ENCODE results near the gene CFAP157. TPM values are rescaled to one million over a fixed set of nuclear protein-coding genes. Genes with fewer than 3 reads are reported as not detected.

Gene CFAP157
- total RNA-seq, 1 donor from 2014 or later = 0.85 TPM

- Mint-ChIP-seq H3K4me1 (ENCODE audit: unreplicated experiment) (peaks cover 25% of the 10 kb centered on the region), H3K9me3 (ENCODE audit: unreplicated experiment) (no peaks in the 10 kb centered on the region), H3K36me3 (ENCODE audit: low read depth, unreplicated experiment) (peaks cover 24% of the 10 kb centered on the region), H3K27me3 (ENCODE audit: unreplicated experiment) (peaks cover 16% of the 10 kb centered on the region), H3K4me3 (ENCODE audit: unreplicated experiment) (peak overlapping the region; percentile 93), H3K27ac (ENCODE audit: unreplicated experiment) (peak overlapping the region; percentile 98)
- peak; percentile 36 for DNase-seq (ENCODE audit: low spot score)
- no peak for TF ChIP-seq CTCF (IDR thresholded peaks at IDR 0.05; ENCODE audit: unreplicated experiment)
Measured at GRCh38 chr9:127735530-127736185, 28.9 kb downstream of the CFAP157 start.

- DNase-seq (ENCODE audit: low spot score) = no peak
- Mint-ChIP-seq H3K27me3 (ENCODE audit: unreplicated experiment) (peaks cover 22% of the 10 kb centered on the region), H3K9me3 (ENCODE audit: unreplicated experiment) (no peaks in the 10 kb centered on the region), H3K36me3 (ENCODE audit: low read depth, unreplicated experiment) (peaks cover 34% of the 10 kb centered on the region), H3K4me1 (ENCODE audit: unreplicated experiment) (peaks cover 25% of the 10 kb centered on the region), H3K27ac (ENCODE audit: unreplicated experiment) (no peak overlapping the region), H3K4me3 (ENCODE audit: unreplicated experiment) (peak overlapping the region; percentile 47)
- TF ChIP-seq CTCF (IDR thresholded peaks at IDR 0.05; ENCODE audit: unreplicated experiment) = no peak
Measured at GRCh38 chr9:127738666-127739065, 31.9 kb downstream of the CFAP157 start.

- no peaks in the 10 kb centered on the region for H3K9me3 Mint-ChIP-seq (ENCODE audit: unreplicated experiment)
- TF ChIP-seq CTCF (IDR thresholded peaks at IDR 0.05; ENCODE audit: unreplicated experiment) = no peak
- peaks cover 25% of the 10 kb centered on the region for H3K4me1 Mint-ChIP-seq (ENCODE audit: unreplicated experiment)
- DNase-seq (ENCODE audit: low spot score) = no peak
- no peak overlapping the region for H3K27ac Mint-ChIP-seq (ENCODE audit: unreplicated experiment)
- H3K27me3 Mint-ChIP-seq (ENCODE audit: unreplicated experiment) = peaks cover 22% of the 10 kb centered on the region
- H3K36me3 Mint-ChIP-seq (ENCODE audit: low read depth, unreplicated experiment) = peaks cover 35% of the 10 kb centered on the region
- no peak overlapping the region for H3K4me3 Mint-ChIP-seq (ENCODE audit: unreplicated experiment)
Measured at GRCh38 chr9:127739614-127740330, 33.0 kb downstream of the CFAP157 start.

- peaks cover 16% of the 10 kb centered on the region for H3K27me3 Mint-ChIP-seq (ENCODE audit: unreplicated experiment)
- H3K36me3 Mint-ChIP-seq (ENCODE audit: low read depth, unreplicated experiment) = peaks cover 44% of the 10 kb centered on the region
- peaks cover 13% of the 10 kb centered on the region for H3K4me1 Mint-ChIP-seq (ENCODE audit: unreplicated experiment)
- no peaks in the 10 kb centered on the region for H3K9me3 Mint-ChIP-seq (ENCODE audit: unreplicated experiment)
- DNase-seq (ENCODE audit: low spot score) = peak; percentile 62
- H3K4me3 Mint-ChIP-seq (ENCODE audit: unreplicated experiment) = peak overlapping the region; percentile 74
- no peak for TF ChIP-seq CTCF (IDR thresholded peaks at IDR 0.05; ENCODE audit: unreplicated experiment)
- peak overlapping the region; percentile 64 for H3K27ac Mint-ChIP-seq (ENCODE audit: unreplicated experiment)
Measured at GRCh38 chr9:127741831-127742434, 35.1 kb downstream of the CFAP157 start.

All from endothelial cell (in vitro differentiated cells).